Endothelial cell (in vitro differentiated cells): ENCODE measurements around the gene DMC1. TPM values are rescaled to one million over a fixed set of nuclear protein-coding genes. Genes with fewer than 3 reads are reported as not detected.

Experiments used
- DNase-seq: peaks from one replicate; pipeline ENCODE4 v3.0.0; 2021; ENCODE audit warnings: low spot score
- H3K27ac Mint-ChIP-seq: one replicate; pipeline ENCODE4 v1.8.0; 2021; ENCODE audit warnings: mixed read lengths, inconsistent platforms; ENCODE audit not compliant: unreplicated experiment
- H3K27me3 Mint-ChIP-seq: one replicate; pipeline ENCODE4 v1.8.0; 2021; ENCODE audit warnings: mild to moderate bottlenecking, moderate library complexity, mixed read lengths, inconsistent platforms; ENCODE audit not compliant: unreplicated experiment
- H3K36me3 Mint-ChIP-seq: one replicate; pipeline ENCODE4 v1.8.0; 2021; ENCODE audit warnings: mild to moderate bottlenecking, low read depth, mixed read lengths, inconsistent platforms; ENCODE audit not compliant: unreplicated experiment
- H3K4me1 Mint-ChIP-seq: one replicate; pipeline ENCODE4 v1.8.0; 2021; ENCODE audit warnings: mild to moderate bottlenecking, mixed read lengths, inconsistent platforms; ENCODE audit not compliant: unreplicated experiment
- H3K4me3 Mint-ChIP-seq: one replicate; pipeline ENCODE4 v1.8.0; 2021; ENCODE audit warnings: mild to moderate bottlenecking, mixed read lengths, inconsistent platforms; ENCODE audit not compliant: unreplicated experiment
- H3K9me3 Mint-ChIP-seq: one replicate; pipeline ENCODE4 v1.8.0; 2021; ENCODE audit warnings: mixed read lengths, inconsistent platforms; ENCODE audit not compliant: unreplicated experiment
- CTCF ChIP-seq: fragments of 200-600 bp; sonication (generic); IDR thresholded peaks from one replicate; pipeline ENCODE4 v1.5.0; 2021; ENCODE audit warnings: antibody characterized with exemption; ENCODE audit not compliant: unreplicated experiment
- total RNA-seq: library from RNA; stranded (reverse); fragmentation: NEBNext Ultra II Directional; extraction: Animal tissue kit (Norgen Biotek cat#: 25700); gene quantifications from one replicate; pipeline ENCODE4 v1.2.1, GENCODE V29; 2021; ENCODE audit not compliant: unreplicated experiment

DMC1 gene
- total RNA-seq, 1 donor from 2014 or later = 3.5 TPM

- peaks cover 62% of the 10 kb centered on the region for H3K4me1 Mint-ChIP-seq
Measured at GRCh38 chr22:38506118-38506962, 63.6 kb downstream of the DMC1 start, which contains the start of gene DDX17. Gene DDX17 (minus strand): TSS chr22:38506311.

GRCh38 chr22:38505541-38506117 lies 64.4 kb downstream of the DMC1 start:
- Mint-ChIP-seq H3K27me3 (peaks cover 12% of the 10 kb centered on the region), H3K27ac (peak overlapping the region; percentile 100), H3K36me3 (peaks cover 6% of the 10 kb centered on the region), H3K4me3 (peak overlapping the region; percentile 99), H3K4me1 (peaks cover 60% of the 10 kb centered on the region), H3K9me3 (no peaks in the 10 kb centered on the region)
- peak; percentile 41 for DNase-seq
- TF ChIP-seq CTCF = no peak

More at GRCh38 chr22:38506118-38506962, 63.6 kb downstream of the DMC1 start, which contains the start of gene DDX17:
- DNase-seq = peak; percentile 89
- Mint-ChIP-seq H3K27ac (peak within 1 kb of the TSS; percentile 100), H3K36me3 (peaks cover 3% of the 10 kb centered on the region), H3K27me3 (peaks cover 12% of the 10 kb centered on the region), H3K9me3 (no peaks in the 10 kb centered on the region), H3K4me3 (peak within 1 kb of the TSS; percentile 99)
- TF ChIP-seq CTCF = no peak

- H3K27me3 Mint-ChIP-seq = peaks cover 12% of the 10 kb centered on the region
- DNase-seq = peak; percentile 24
- H3K4me3 Mint-ChIP-seq = peak overlapping the region; percentile 99
- TF ChIP-seq CTCF = no peak
- peaks cover 6% of the 10 kb centered on the region for H3K36me3 Mint-ChIP-seq
- H3K9me3 Mint-ChIP-seq = no peaks in the 10 kb centered on the region
- H3K27ac Mint-ChIP-seq = peak overlapping the region; percentile 99
- H3K4me1 Mint-ChIP-seq = peaks cover 54% of the 10 kb centered on the region
Measured at GRCh38 chr22:38504731-38505540, 65.0 kb downstream of the DMC1 start.

- Mint-ChIP-seq H3K36me3 (peaks cover 22% of the 10 kb centered on the region), H3K4me3 (peak overlapping the region; percentile 87), H3K4me1 (peaks cover 51% of the 10 kb centered on the region), H3K27ac (peak overlapping the region; percentile 81), H3K27me3 (peaks cover 12% of the 10 kb centered on the region), H3K9me3 (no peaks in the 10 kb centered on the region)
- TF ChIP-seq CTCF = no peak
- no peak for DNase-seq
Measured at GRCh38 chr22:38503021-38503420, 67.0 kb downstream of the DMC1 start.
